ENCODE results near the gene INAFM1.

DNA sequence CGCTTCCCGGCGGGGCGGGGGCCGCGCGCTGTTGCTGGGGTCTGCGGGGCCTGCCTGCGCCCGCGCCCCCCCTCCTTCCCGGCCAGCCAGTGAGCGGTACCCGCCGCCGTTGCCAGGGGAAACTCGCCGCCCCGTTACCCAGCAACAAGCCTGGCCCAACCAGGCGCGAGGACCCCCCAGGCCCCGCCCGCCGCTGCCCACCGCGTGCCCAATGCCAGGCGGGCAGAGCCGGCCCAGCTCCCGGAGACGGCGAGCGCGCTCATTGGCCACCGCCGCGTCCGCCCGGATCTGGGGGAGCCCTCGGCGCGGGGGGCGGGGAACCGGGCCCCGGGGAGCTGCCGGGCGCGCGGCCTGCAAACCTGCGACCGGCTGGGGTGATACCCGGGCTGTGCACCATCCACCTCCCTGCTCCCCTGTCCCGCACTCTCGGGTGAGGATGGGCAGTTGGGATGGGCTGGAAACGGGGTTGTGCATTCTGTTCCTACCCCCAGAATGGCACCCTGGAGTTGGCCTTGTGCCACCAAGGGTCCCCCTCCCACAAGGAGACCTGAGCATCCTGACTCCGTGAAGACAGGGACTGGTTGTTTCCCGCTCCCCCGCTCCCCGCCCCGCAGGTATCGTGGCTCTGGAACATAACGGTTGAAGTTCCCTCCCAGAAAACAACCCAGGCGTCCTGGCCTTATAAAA lies 34.9 kb upstream of the INAFM1 start:
- TF ChIP-seq, protein P1, sequence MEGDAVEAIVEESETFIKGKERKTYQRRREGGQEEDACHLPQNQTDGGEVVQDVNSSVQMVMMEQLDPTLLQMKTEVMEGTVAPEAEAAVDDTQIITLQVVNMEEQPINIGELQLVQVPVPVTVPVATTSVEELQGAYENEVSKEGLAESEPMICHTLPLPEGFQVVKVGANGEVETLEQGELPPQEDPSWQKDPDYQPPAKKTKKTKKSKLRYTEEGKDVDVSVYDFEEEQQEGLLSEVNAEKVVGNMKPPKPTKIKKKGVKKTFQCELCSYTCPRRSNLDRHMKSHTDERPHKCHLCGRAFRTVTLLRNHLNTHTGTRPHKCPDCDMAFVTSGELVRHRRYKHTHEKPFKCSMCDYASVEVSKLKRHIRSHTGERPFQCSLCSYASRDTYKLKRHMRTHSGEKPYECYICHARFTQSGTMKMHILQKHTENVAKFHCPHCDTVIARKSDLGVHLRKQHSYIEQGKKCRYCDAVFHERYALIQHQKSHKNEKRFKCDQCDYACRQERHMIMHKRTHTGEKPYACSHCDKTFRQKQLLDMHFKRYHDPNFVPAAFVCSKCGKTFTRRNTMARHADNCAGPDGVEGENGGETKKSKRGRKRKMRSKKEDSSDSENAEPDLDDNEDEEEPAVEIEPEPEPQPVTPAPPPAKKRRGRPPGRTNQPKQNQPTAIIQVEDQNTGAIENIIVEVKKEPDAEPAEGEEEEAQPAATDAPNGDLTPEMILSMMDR (IDR thresholded peaks at IDR 0.05) = no peak
- no peak for TF ChIP-seq POLR2A (IDR thresholded peaks at IDR 0.05)

Measured in Peyer's patch (tissue), 4 donors.